Vagina (tissue), 2 donors: ENCODE data around the gene PRRT4.

Experiments
- CTCF ChIP-seq, 3 experiments: fragments of 450-650 bp in 2 of 3; fragments of 200-600 bp in 1 of 3; sonication (generic) in 1 of 3; IDR thresholded peaks; one replicate each; pipeline ENCODE4 v1.5.1; 2017 to 2019; ENCODE audit warnings: antibody characterized with exemption in 3 of 3, mild to moderate bottlenecking in 2 of 3, moderate library complexity in 2 of 3
- POLR2A ChIP-seq, 2 donors: fragments of 450-650 bp; IDR thresholded peaks; one replicate each; pipeline ENCODE4 v1.6.1; 2017; ENCODE audit warnings: antibody characterized with exemption in 2 of 2, mild to moderate bottlenecking in 2 of 2, moderate library complexity in 2 of 2
- POLR2AphosphoS5 ChIP-seq, 2 donors: sonication (generic); formaldehyde crosslinking; IDR thresholded peaks; one replicate each; pipeline ENCODE4 v1.9.0; 2017; ENCODE audit warnings: antibody characterized with exemption in 2 of 2, mild to moderate bottlenecking in 2 of 2, low read depth in 1 of 2; ENCODE audit not compliant: insufficient read depth in 1 of 2

GRCh38 chr7:128303643-128304042 lies 57.8 kb downstream of the PRRT4 start:
- TF ChIP-seq CTCF (IDR thresholded peaks at IDR 0.05) (no peak), POLR2AphosphoS5 (IDR thresholded peaks at IDR 0.05; ENCODE audit: insufficient read depth in 1 of 2, low read depth in 1 of 2) (no peak), POLR2A (IDR thresholded peaks at IDR 0.05) (no peak)
